ENCODE data around the gene NIM1K.

DNA sequence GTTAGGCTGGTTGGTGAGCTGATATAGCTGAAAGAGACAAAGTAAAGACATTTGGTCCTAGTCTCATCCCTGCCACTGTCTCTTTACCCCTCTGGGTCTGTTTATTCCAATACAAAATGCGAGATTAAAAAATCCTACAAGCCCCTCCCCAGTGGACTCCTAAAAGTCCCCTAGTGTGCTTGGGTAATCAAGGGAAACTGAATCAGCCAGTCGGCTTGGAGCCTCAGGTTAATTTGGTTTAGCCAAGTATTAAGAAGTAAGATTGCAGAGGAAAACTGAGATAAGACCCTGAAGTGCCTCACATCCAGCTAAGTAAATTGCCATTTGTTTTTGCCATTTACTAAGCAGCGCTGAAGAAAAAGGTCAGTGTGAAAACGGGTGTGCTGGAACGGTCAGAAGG lies 10.4 kb downstream of the NIM1K start:
- TF ChIP-seq POLR2A (IDR thresholded peaks at IDR 0.05), result no peak
- TF ChIP-seq, protein P1, sequence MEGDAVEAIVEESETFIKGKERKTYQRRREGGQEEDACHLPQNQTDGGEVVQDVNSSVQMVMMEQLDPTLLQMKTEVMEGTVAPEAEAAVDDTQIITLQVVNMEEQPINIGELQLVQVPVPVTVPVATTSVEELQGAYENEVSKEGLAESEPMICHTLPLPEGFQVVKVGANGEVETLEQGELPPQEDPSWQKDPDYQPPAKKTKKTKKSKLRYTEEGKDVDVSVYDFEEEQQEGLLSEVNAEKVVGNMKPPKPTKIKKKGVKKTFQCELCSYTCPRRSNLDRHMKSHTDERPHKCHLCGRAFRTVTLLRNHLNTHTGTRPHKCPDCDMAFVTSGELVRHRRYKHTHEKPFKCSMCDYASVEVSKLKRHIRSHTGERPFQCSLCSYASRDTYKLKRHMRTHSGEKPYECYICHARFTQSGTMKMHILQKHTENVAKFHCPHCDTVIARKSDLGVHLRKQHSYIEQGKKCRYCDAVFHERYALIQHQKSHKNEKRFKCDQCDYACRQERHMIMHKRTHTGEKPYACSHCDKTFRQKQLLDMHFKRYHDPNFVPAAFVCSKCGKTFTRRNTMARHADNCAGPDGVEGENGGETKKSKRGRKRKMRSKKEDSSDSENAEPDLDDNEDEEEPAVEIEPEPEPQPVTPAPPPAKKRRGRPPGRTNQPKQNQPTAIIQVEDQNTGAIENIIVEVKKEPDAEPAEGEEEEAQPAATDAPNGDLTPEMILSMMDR (IDR thresholded peaks at IDR 0.05), result no peak

All from Peyer's patch (tissue), 4 donors.